Endometrial microvascular endothelial cells (primary cell): ENCODE data around the gene OR5J2. TPM values are rescaled to one million over a fixed set of nuclear protein-coding genes. Genes with fewer than 3 reads are reported as not detected.
"Not testable (repeated sequence)": the region's sequence is repeated elsewhere in the genome, so short reads cannot be mapped to it uniquely, and the experiment has no call there.

Experiments used
- in situ Hi-C: cut with HindIII; loops from 2 replicates; pipeline ENCODE4 v1.10.0; 2017; ENCODE audit warnings: low sequenced_read_pairs, low pct_unique_long_range_greater_than_20kb; ENCODE audit errors: inconsistent ontology term
- total RNA-seq: library from RNA; depleted of rRNA; stranded (reverse); fragments of >200 nt; gene quantifications from one replicate; pipeline ENCODE4 v1.2.3, GENCODE V29; 2015; ENCODE audit errors: inconsistent ontology term

The OR5J2 gene
- not detected for total RNA-seq

- in situ Hi-C loops: no loop called here
Measured at GRCh38 chr11:56176318-56176717, at the start of gene OR5J2. Gene OR5J2 (plus strand): TSS chr11:56176618. CDS start chr11:56176618, 0 bp downstream.

GRCh38 chr11:56140151-56140661, 36.2 kb upstream of the OR5J2 start, which contains the start of gene OR8J3:
Gene OR8J3 (minus strand): TSS chr11:56140201. CDS start chr11:56137718, 2,483 bp downstream.
- in situ Hi-C loops: no loop called here

- in situ Hi-C loops: not testable (repeated sequence)
Measured at GRCh38 chr11:56143681-56144080, 32.7 kb upstream of the OR5J2 start.

- in situ Hi-C loops: no loop called here
Measured at GRCh38 chr11:56151376-56151775, 25.0 kb upstream of the OR5J2 start.

GRCh38 chr11:56152333-56152732, 24.1 kb upstream of the OR5J2 start:
- in situ Hi-C loops: no loop called here

- in situ Hi-C loops: no loop called here
Measured at GRCh38 chr11:56160217-56160616, 16.2 kb upstream of the OR5J2 start, which contains the start of gene OR8K5. Gene OR8K5 (minus strand): TSS chr11:56160317. CDS start chr11:56160317, 0 bp downstream.

GRCh38 chr11:56163804-56164203, 12.6 kb upstream of the OR5J2 start:
- in situ Hi-C loops: no loop called here

GRCh38 chr11:56172256-56172830, 4.1 kb upstream of the OR5J2 start:
- in situ Hi-C loops: no loop called here

- in situ Hi-C loops: no loop called here
Measured at GRCh38 chr11:56183459-56183858, 7.0 kb downstream of the OR5J2 start.

GRCh38 chr11:56188602-56189001, 12.2 kb downstream of the OR5J2 start:
- in situ Hi-C loops: no loop called here

GRCh38 chr11:56196705-56197104, 20.3 kb downstream of the OR5J2 start:
- in situ Hi-C loops: no loop called here

- in situ Hi-C loops: no loop called here
Measured at GRCh38 chr11:56197367-56197766, 20.9 kb downstream of the OR5J2 start.

- in situ Hi-C loops: no loop called here
Measured at GRCh38 chr11:56207790-56208189, 31.4 kb downstream of the OR5J2 start.

- in situ Hi-C loops: no loop called here
Measured at GRCh38 chr11:56214537-56214936, 38.1 kb downstream of the OR5J2 start.

- in situ Hi-C loops: not testable (repeated sequence)
Measured at GRCh38 chr11:56219735-56220134, 43.3 kb downstream of the OR5J2 start.

Other genes starting within 250 kb of the OR5J2 start
- gene OR5I1, start 240.2 kb upstream of the OR5J2 start, total RNA-seq: not detected
- not detected for gene OR10AG1, start 206.7 kb upstream of the OR5J2 start, total RNA-seq
- not detected for gene OR5F1, start 182.0 kb upstream of the OR5J2 start, total RNA-seq
- not detected for gene OR5AS1, start 149.0 kb upstream of the OR5J2 start, total RNA-seq
- not detected for gene OR8I2, start 83.3 kb upstream of the OR5J2 start, total RNA-seq
- not detected for gene OR8H2, start 72.9 kb upstream of the OR5J2 start, total RNA-seq
- not detected for gene OR8H3, start 54.2 kb upstream of the OR5J2 start, total RNA-seq
- gene OR8J3, start 36.4 kb upstream of the OR5J2 start, total RNA-seq: not detected
- gene OR8K5, start 16.3 kb upstream of the OR5J2 start, total RNA-seq: not detected
- not detected for gene OR5T2, start 57.6 kb downstream of the OR5J2 start, total RNA-seq
- gene OR5T3, start 75.6 kb downstream of the OR5J2 start, total RNA-seq: not detected
- not detected for gene OR5T1, start 97.5 kb downstream of the OR5J2 start, total RNA-seq
- not detected for gene OR8H1, start 115.6 kb downstream of the OR5J2 start, total RNA-seq
- gene OR8K3, start 138.5 kb downstream of the OR5J2 start, total RNA-seq: not detected
- not detected for gene OR8K1, start 169.4 kb downstream of the OR5J2 start, total RNA-seq
- not detected for gene OR8J1, start 177.7 kb downstream of the OR5J2 start, total RNA-seq
- gene OR8U1, start 199.0 kb downstream of the OR5J2 start, total RNA-seq: not detected
- not detected for gene OR5AL1, start 236.1 kb downstream of the OR5J2 start, total RNA-seq